ENCODE data around the gene CCDC9B.

The CCDC9B gene

GRCh38 chr15:40327457-40327856, 13.3 kb downstream of the CCDC9B start:
- DNase-seq, result no peak

- peak; percentile 47 to 74 (median 72) for DNase-seq
Measured at GRCh38 chr15:40325700-40326099, 15.0 kb downstream of the CCDC9B start.

GRCh38 chr15:40325188-40325587, 15.6 kb downstream of the CCDC9B start:
- peak in 1 of 3 donors; percentile 37 for DNase-seq

GRCh38 chr15:40323953-40324937, 16.5 kb downstream of the CCDC9B start:
- DNase-seq, result peak in 2 of 3 donors; percentile 31 to 58

GRCh38 chr15:40323239-40323952, 17.3 kb downstream of the CCDC9B start, which contains the start of gene INAFM2:
Gene INAFM2 (plus strand): TSS chr15:40323692. CDS start chr15:40324056, 364 bp downstream.
- DNase-seq, result peak; percentile 90 to 96 (median 95)

- DNase-seq, result no peak
Measured at GRCh38 chr15:40322531-40323238, 18.1 kb downstream of the CCDC9B start.

GRCh38 chr15:40320931-40321371, 19.8 kb downstream of the CCDC9B start:
- DNase-seq, result peak; percentile 81 to 85 (median 84)

- DNase-seq, result no peak
Measured at GRCh38 chr15:40320409-40320808, 20.3 kb downstream of the CCDC9B start.

- DNase-seq, result no peak
Measured at GRCh38 chr15:40317580-40317979, 23.2 kb downstream of the CCDC9B start.

- no peak for DNase-seq
Measured at GRCh38 chr15:40316931-40317330, 23.8 kb downstream of the CCDC9B start.

GRCh38 chr15:40314723-40315276, 25.9 kb downstream of the CCDC9B start:
- DNase-seq, result no peak

GRCh38 chr15:40313531-40314398, 27.0 kb downstream of the CCDC9B start:
- DNase-seq, result peak; percentile 65 to 76 (median 72)

GRCh38 chr15:40312370-40313158, 28.2 kb downstream of the CCDC9B start:
- no peak for DNase-seq

GRCh38 chr15:40310993-40311392, 29.7 kb downstream of the CCDC9B start:
- DNase-seq, result no peak

- DNase-seq, result peak; percentile 76 to 83 (median 77)
Measured at GRCh38 chr15:40310001-40310959, 30.5 kb downstream of the CCDC9B start.

GRCh38 chr15:40309344-40309862, 31.3 kb downstream of the CCDC9B start:
- DNase-seq, result no peak

GRCh38 chr15:40307421-40308211, 33.1 kb downstream of the CCDC9B start, which contains the start of gene PLCB2:
Gene PLCB2 (minus strand): TSS chr15:40307935. CDS start chr15:40307672, 263 bp downstream.
- DNase-seq, result peak; percentile 72 to 84 (median 75)

GRCh38 chr15:40306908-40307307, 33.8 kb downstream of the CCDC9B start:
- DNase-seq, result peak in 1 of 3 donors; percentile 36
